Suppressor macrophage (primary cell): ENCODE measurements around the gene LRRN3.

Source experiments
- DNase-seq, 4 experiments: peaks; one replicate each; pipeline ENCODE4 v3.0.0-alpha.2; 2020 to 2022

The LRRN3 gene

GRCh38 chr7:111172564-111173257 is 81.8 kb downstream of the LRRN3 start:
- DNase-seq = no peak

- DNase-seq = no peak
These were observed 82.6 kb downstream of the LRRN3 start for GRCh38 chr7:111173528-111173927.

- DNase-seq = no peak
These were observed 83.1 kb downstream of the LRRN3 start for GRCh38 chr7:111173990-111174389.

- DNase-seq = no peak
These were observed 83.6 kb downstream of the LRRN3 start for GRCh38 chr7:111174510-111174909.
